ENCODE data around the gene SLC9C1. TPM values are rescaled to one million over a fixed set of nuclear protein-coding genes. Genes with fewer than 3 reads are reported as not detected.
A peak's percentile ranks its signal among the peaks of the same experiment; 100 is the strongest.

SLC9C1 gene
- polyA plus RNA-seq, 1 experiment = not detected

- DNase-seq (ENCODE audit: low read depth, low spot score) = peak; percentile 32
- H3K4me3 ChIP-seq (ENCODE audit: low read depth, low read length) = no peak overlapping the region
- CTCF ChIA-PET = interaction anchor here (0.6 to 3.1 kb wide), 45 partner anchors 10 to 702 kb away, joined by 3 to 52 read pairs (median 4); partner anchors contain the start of genes CD200 and SLC9C1
- POLR2A ChIA-PET = interaction anchor here (0.5 to 0.6 kb wide), 2 partner anchors 59 to 282 kb away, joined by 3 to 4 read pairs; no protein-coding TSS in a partner anchor
- H3K27ac ChIP-seq (ENCODE audit: low read depth, low read length) = no peak overlapping the region
- H3K27me3 ChIP-seq (ENCODE audit: control insufficient read depth, insufficient read depth, low read length) = no peaks in the 10 kb centered on the region
- TF ChIP-seq CTCF (IDR thresholded peaks at IDR 0.05; ENCODE audit: low read depth, low read length) = peak; percentile 85
- H3K9me3 ChIP-seq (ENCODE audit: control insufficient read depth, insufficient read depth, low read length) = no peaks in the 10 kb centered on the region
Observed at GRCh38 chr3:112111785-112112402, 182.1 kb downstream of the SLC9C1 start.

GRCh38 chr3:112109322-112109721, 184.7 kb downstream of the SLC9C1 start:
- Histone ChIP-seq H3K9me3 (ENCODE audit: control insufficient read depth, insufficient read depth, low read length) (no peaks in the 10 kb centered on the region), H3K4me3 (ENCODE audit: low read depth, low read length) (no peak overlapping the region), H3K27me3 (ENCODE audit: control insufficient read depth, insufficient read depth, low read length) (no peaks in the 10 kb centered on the region), H3K27ac (ENCODE audit: low read depth, low read length) (no peak overlapping the region)
- ChIA-PET CTCF (interaction anchor here (0.7 to 3.1 kb wide), 3 partner anchors 10 to 96 kb away, joined by 3 to 52 read pairs (median 3); no protein-coding TSS in a partner anchor), POLR2A (no interaction called here)
- no peak for TF ChIP-seq CTCF (IDR thresholded peaks at IDR 0.05; ENCODE audit: low read depth, low read length)
- no peak for DNase-seq (ENCODE audit: low read depth, low spot score)

DNA sequence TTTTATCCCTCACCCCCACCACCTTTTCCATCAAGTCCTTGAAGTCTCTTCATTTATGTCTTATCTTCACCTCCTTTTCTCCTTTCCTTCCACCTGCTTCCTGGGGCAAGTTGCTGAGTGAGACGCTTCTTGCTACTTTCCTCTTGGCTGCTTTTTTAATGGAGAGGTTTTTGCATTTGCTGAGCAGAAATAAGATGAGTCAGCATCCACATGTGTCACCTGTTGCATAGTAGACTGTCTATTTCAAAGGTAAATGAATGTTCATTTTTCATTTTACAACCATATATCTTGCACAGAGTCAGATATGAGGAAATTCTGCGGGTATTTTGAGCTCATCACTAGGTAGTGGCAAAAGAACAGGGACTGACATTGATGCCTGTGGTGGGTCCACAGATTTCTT, 189.2 kb downstream of the SLC9C1 start:
- ChIA-PET POLR2A (no interaction called here), CTCF (no interaction called here)
- H3K4me3 ChIP-seq (ENCODE audit: low read depth, low read length) = no peak overlapping the region
- DNase-seq (ENCODE audit: low read depth, low spot score) = no peak
- no peak overlapping the region for H3K27ac ChIP-seq (ENCODE audit: low read depth, low read length)
- TF ChIP-seq CTCF (IDR thresholded peaks at IDR 0.05; ENCODE audit: low read depth, low read length) = no peak
- no peaks in the 10 kb centered on the region for H3K27me3 ChIP-seq (ENCODE audit: control insufficient read depth, insufficient read depth, low read length)
- H3K9me3 ChIP-seq (ENCODE audit: control insufficient read depth, insufficient read depth, low read length) = no peaks in the 10 kb centered on the region

DNA sequence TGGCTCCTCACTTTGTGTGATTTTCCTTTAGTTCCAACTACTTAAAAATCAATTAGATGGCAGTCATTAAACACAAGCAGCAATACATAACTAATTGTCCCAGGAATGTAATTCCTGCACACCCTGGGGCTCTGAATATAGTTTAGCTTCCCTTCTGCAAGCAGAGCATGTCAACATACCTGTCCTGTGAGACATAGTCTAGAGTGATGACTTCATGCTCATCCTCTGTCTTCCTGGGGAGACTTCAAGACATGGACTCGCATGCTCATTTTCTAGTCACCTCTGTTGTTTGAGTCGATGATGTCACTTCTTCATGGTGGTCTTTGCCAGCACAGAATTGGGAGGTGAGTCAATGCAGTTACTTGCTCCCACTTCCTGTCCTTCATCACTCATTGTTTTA, 192.1 kb downstream of the SLC9C1 start:
- Histone ChIP-seq H3K27me3 (ENCODE audit: control insufficient read depth, insufficient read depth, low read length) (no peaks in the 10 kb centered on the region), H3K4me3 (ENCODE audit: low read depth, low read length) (no peak overlapping the region), H3K27ac (ENCODE audit: low read depth, low read length) (no peak overlapping the region), H3K9me3 (ENCODE audit: control insufficient read depth, insufficient read depth, low read length) (no peaks in the 10 kb centered on the region)
- ChIA-PET POLR2A (no interaction called here), CTCF (interaction anchor here (7.5 kb wide), 1 partner anchor 9 kb away, joined by 52 read pairs; no protein-coding TSS in a partner anchor)
- peak; percentile 49 for DNase-seq (ENCODE audit: low read depth, low spot score)
- TF ChIP-seq CTCF (IDR thresholded peaks at IDR 0.05; ENCODE audit: low read depth, low read length) = no peak

DNA sequence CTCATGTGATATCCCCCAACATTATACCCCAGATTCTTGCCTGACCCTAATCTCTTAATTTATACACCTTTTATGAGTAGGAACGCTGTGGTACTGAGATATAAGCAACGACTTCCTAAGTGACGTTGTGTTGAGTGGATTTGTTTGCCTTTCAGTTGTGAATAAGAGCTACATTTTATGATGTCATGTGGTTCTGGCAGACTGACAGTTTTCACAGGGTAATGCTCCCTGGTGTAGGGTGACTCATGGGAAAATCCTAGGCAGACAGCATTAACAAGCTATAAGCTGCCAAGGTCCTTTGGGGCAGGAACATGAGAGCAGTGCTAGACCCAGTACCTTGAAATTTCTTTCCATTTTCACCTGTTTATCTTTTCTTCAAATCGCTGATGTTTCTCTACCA, 196.6 kb downstream of the SLC9C1 start:
- ChIA-PET CTCF (interaction anchor here (1.2 to 7.5 kb wide), 2 partner anchors 13 to 54 kb away, joined by 3 to 52 read pairs; no protein-coding TSS in a partner anchor), POLR2A (no interaction called here)
- H3K27me3 ChIP-seq (ENCODE audit: control insufficient read depth, insufficient read depth, low read length) = no peaks in the 10 kb centered on the region
- no peak for TF ChIP-seq CTCF (IDR thresholded peaks at IDR 0.05; ENCODE audit: low read depth, low read length)
- H3K27ac ChIP-seq (ENCODE audit: low read depth, low read length) = no peak overlapping the region
- no peaks in the 10 kb centered on the region for H3K9me3 ChIP-seq (ENCODE audit: control insufficient read depth, insufficient read depth, low read length)
- DNase-seq (ENCODE audit: low read depth, low spot score) = peak; percentile 97
- no peak overlapping the region for H3K4me3 ChIP-seq (ENCODE audit: low read depth, low read length)

Data from AG04450 (cell line).